CD14-positive monocyte (primary cell): Measurements from ENCODE around the gene OR10P1. TPM values are rescaled to one million over a fixed set of nuclear protein-coding genes. Genes with fewer than 3 reads are reported as not detected.

Experiments
- DNase-seq, 3 donors: peaks; one replicate each; pipeline ENCODE4 v3.0.0-alpha.2; 2011 to 2022
- H2AFZ ChIP-seq: 2 replicates; pipeline ENCODE4 v1.6.0; 2012; ENCODE audit warnings: mild to moderate bottlenecking, low read depth, low read length, inconsistent platforms; ENCODE audit not compliant: insufficient read depth, poor library complexity, severe bottlenecking
- H3K27ac ChIP-seq, 2 donors: 1 replicate in 1 of 2; 2 replicates in 1 of 2; pipeline ENCODE4 v1.5.1; 2012 to 2013; ENCODE audit warnings: low read length in 2 of 2, control low read depth in 1 of 2, inconsistent platforms in 1 of 2, low read depth in 1 of 2, mild to moderate bottlenecking in 1 of 2
- H3K27me3 ChIP-seq, 2 donors: one replicate each; pipeline versions ENCODE4 v1.6.0 to v1.6.1; 2011 to 2013; ENCODE audit warnings: low read length in 2 of 2; ENCODE audit not compliant: control insufficient read depth in 2 of 2, insufficient read depth in 2 of 2
- H3K36me3 ChIP-seq, 2 donors: replicated peaks in 1 of 2; 1 replicate in 1 of 2; 2 replicates in 1 of 2; pipeline versions ENCODE4 v1.5.1 to v1.6.1; 2012 to 2013; ENCODE audit warnings: low read length in 2 of 2, control low read depth in 1 of 2, inconsistent platforms in 1 of 2, mild to moderate bottlenecking in 1 of 2; ENCODE audit not compliant: insufficient read depth in 2 of 2, control insufficient read depth in 1 of 2
- H3K4me1 ChIP-seq, 2 donors: 1 replicate in 1 of 2; 2 replicates in 1 of 2; pipeline versions ENCODE4 v1.5.1 to v1.6.1; 2012 to 2013; ENCODE audit warnings: low read length in 2 of 2, control low read depth in 1 of 2, inconsistent platforms in 1 of 2, mild to moderate bottlenecking in 1 of 2, moderate library complexity in 1 of 2; ENCODE audit not compliant: insufficient read depth in 2 of 2, control insufficient read depth in 1 of 2
- H3K4me2 ChIP-seq: replicated peaks from 2 replicates; pipeline ENCODE3; 2012; ENCODE audit warnings: low read length, moderate library complexity, mild to moderate bottlenecking; ENCODE audit not compliant: poor library complexity, severe bottlenecking; ENCODE audit errors: extremely low read depth
- H3K4me3 ChIP-seq, 3 experiments: fragments of 200-600 bp in 1 of 3; sonication (generic) in 1 of 3; replicated peaks in 1 of 3; 1 replicate in 2 of 3; 2 replicates in 1 of 3; pipeline ENCODE4 v1.5.1; 2011 to 2013; ENCODE audit warnings: low read length in 3 of 3, mild to moderate bottlenecking in 3 of 3, control low read depth in 2 of 3, low read depth in 2 of 3, inconsistent platforms in 1 of 3, moderate library complexity in 1 of 3
- H3K79me2 ChIP-seq: 2 replicates; pipeline ENCODE4 v1.6.0; 2012; ENCODE audit warnings: mild to moderate bottlenecking, control low read depth, inconsistent platforms, low read length, moderate library complexity; ENCODE audit not compliant: insufficient read depth
- H3K9ac ChIP-seq: 2 replicates; pipeline ENCODE4 v1.6.0; 2017; ENCODE audit warnings: low read length, mild to moderate bottlenecking; ENCODE audit not compliant: insufficient read depth, poor library complexity, severe bottlenecking
- H3K9me3 ChIP-seq, 2 donors: replicated peaks in 1 of 2; 1 replicate in 1 of 2; 2 replicates in 1 of 2; pipeline versions ENCODE4 v1.5.1 to v1.6.1; 2012 to 2013; ENCODE audit warnings: low read length in 2 of 2, control low read depth in 1 of 2; ENCODE audit not compliant: control insufficient read depth in 1 of 2, insufficient read depth in 1 of 2
- H4K20me1 ChIP-seq: 2 replicates; pipeline ENCODE4 v1.6.0; 2012; ENCODE audit warnings: mild to moderate bottlenecking, low read length, control low read depth, moderate library complexity; ENCODE audit not compliant: insufficient read depth
- H3K27ac Mint-ChIP-seq, 7 donors: one replicate each; pipeline ENCODE4 v1.8.0; 2020; ENCODE audit warnings: mild to moderate bottlenecking in 7 of 7, mixed read lengths in 7 of 7, moderate library complexity in 6 of 7, inconsistent platforms in 2 of 7
- H3K27me3 Mint-ChIP-seq, 3 donors: one replicate each; pipeline ENCODE4 v1.8.0; 2021 to 2022; ENCODE audit warnings: low read depth in 3 of 3, mild to moderate bottlenecking in 3 of 3, mixed read lengths in 3 of 3, moderate library complexity in 3 of 3, inconsistent platforms in 1 of 3
- H3K36me3 Mint-ChIP-seq, 2 donors: one replicate each; pipeline ENCODE4 v1.8.0; 2020; ENCODE audit warnings: mixed read lengths in 2 of 2, inconsistent platforms in 1 of 2, mild to moderate bottlenecking in 1 of 2
- H3K4me1 Mint-ChIP-seq: one replicate; pipeline ENCODE4 v1.8.0; 2020; ENCODE audit warnings: mild to moderate bottlenecking, mixed read lengths
- H3K4me3 Mint-ChIP-seq, 2 donors: one replicate each; pipeline ENCODE4 v1.8.0; 2020; ENCODE audit warnings: mild to moderate bottlenecking in 2 of 2, mixed read lengths in 2 of 2, moderate library complexity in 1 of 2
- H3K9me3 Mint-ChIP-seq, 7 donors: one replicate each; pipeline ENCODE4 v1.8.0; 2020 to 2022; ENCODE audit warnings: mixed read lengths in 7 of 7, mild to moderate bottlenecking in 6 of 7, moderate library complexity in 6 of 7, inconsistent platforms in 2 of 7
- CTCF ChIP-seq: fragments of 200-600 bp; IDR thresholded peaks from one replicate; pipeline ENCODE4 v1.8.0; 2022; ENCODE audit warnings: antibody characterized with exemption, mild to moderate bottlenecking
- WGBS: methylation state at CpG from one replicate; pipeline ENCODE4 v1.1.5; 2013; ENCODE audit warnings: missing lambda C conversion rate; ENCODE audit not compliant: insufficient coverage; 5-methylcytosine and 5-hydroxymethylcytosine counted together
- intact Hi-C, 2 donors: fragments of 100-400 bp; cut with micrococcal nuclease; formaldehyde crosslinking; loops; one replicate each; pipeline versions ENCODE4 v1.15.0 to v1.15.1; 2023
- polyA plus RNA-seq, 3 donors: library from polyadenylated mRNA; depleted of rRNA in 1 of 3; unstranded in 2 of 3; stranded (reverse) in 1 of 3; fragments of 300-500 nt in 2 of 3; fragments of >200 nt in 1 of 3; fragmentation: Illumina TruSeq in 2 of 3; gene quantifications; 1 replicate in 2 of 3; 2 replicates in 1 of 3; pipeline ENCODE4 v1.2.3, GENCODE V29; 2012 to 2021

Gene OR10P1
- polyA plus RNA-seq, 3 donors = not detected

GRCh38 chr12:55670276-55670675 lies 33.6 kb downstream of the OR10P1 start:
- no peak overlapping the region for H3K27ac ChIP-seq
- TF ChIP-seq CTCF = no peak
- peaks cover 0 to 3% (median 3%) of the 10 kb centered on the region in 3 donors for H3K27me3 Mint-ChIP-seq

GRCh38 chr12:55671746-55672145 lies 35.1 kb downstream of the OR10P1 start:
- peaks cover 0 to 2% of the 10 kb centered on the region in 2 donors for H3K36me3 Mint-ChIP-seq
- peaks cover 0 to 11% (median 3%) of the 10 kb centered on the region in 7 donors for H3K9me3 Mint-ChIP-seq
- Histone ChIP-seq H3K4me1 (peaks cover 48 to 69% of the 10 kb centered on the region in 2 donors), H3K9me3 (no peaks in the 10 kb centered on the region), H3K27me3 (no peaks in the 10 kb centered on the region), H3K36me3 (no peaks in the 10 kb centered on the region), H3K27ac (no peak overlapping the region), H3K79me2 (no peaks in the 10 kb centered on the region), H4K20me1 (no peaks in the 10 kb centered on the region), H3K4me3 (no peak overlapping the region), H3K9ac (no peak overlapping the region), H2AFZ (no peak overlapping the region), H3K4me2 (no peak overlapping the region)
- peaks cover 62% of the 10 kb centered on the region for H3K4me1 Mint-ChIP-seq
- no peak for DNase-seq
- no peak for TF ChIP-seq CTCF
- no peak overlapping the region for H3K27ac Mint-ChIP-seq
- H3K27me3 Mint-ChIP-seq = peaks cover 0 to 4% (median 3%) of the 10 kb centered on the region in 3 donors
- WGBS = 68% methylated on average over 4 of the region's 4 CpGs
- intact Hi-C loops = no loop called here
- H3K4me3 Mint-ChIP-seq = no peak overlapping the region

More at GRCh38 chr12:55670276-55670675, 33.6 kb downstream of the OR10P1 start:
- Histone ChIP-seq H3K36me3 (no peaks in the 10 kb centered on the region), H3K9ac (no peak overlapping the region), H3K9me3 (no peaks in the 10 kb centered on the region), H4K20me1 (no peaks in the 10 kb centered on the region), H3K4me2 (no peak overlapping the region), H3K4me1 (peaks cover 38 to 58% of the 10 kb centered on the region in 2 donors), H3K79me2 (no peaks in the 10 kb centered on the region), H3K4me3 (no peak overlapping the region), H2AFZ (no peak overlapping the region), H3K27me3 (no peaks in the 10 kb centered on the region)
- no peak overlapping the region for H3K4me3 Mint-ChIP-seq
- peaks cover 0 to 6% (median 0%) of the 10 kb centered on the region in 7 donors for H3K9me3 Mint-ChIP-seq
- H3K27ac Mint-ChIP-seq = peak overlapping the region in 4 of 7 donors; percentile 8 to 65 (median 32)
- peaks cover 53% of the 10 kb centered on the region for H3K4me1 Mint-ChIP-seq
- peaks cover 0 to 2% of the 10 kb centered on the region in 2 donors for H3K36me3 Mint-ChIP-seq
- intact Hi-C loops = no loop called here
- DNase-seq = no peak
